ENCODE data around the gene ESRRG.

GRCh38 chr1:216742625-216743024, 19.4 kb upstream of the ESRRG start:
- no peak for TF ChIP-seq EZH2phosphoT487 (IDR thresholded peaks at IDR 0.05; ENCODE audit: insufficient read depth, low read depth)
- no peak for TF ChIP-seq EZH2 (IDR thresholded peaks at IDR 0.05; ENCODE audit: insufficient read depth, poor library complexity, severe bottlenecking)

Measured in GM23248 (cell line).